ENCODE data around the gene WDCP.

GRCh38 chr2:24016853-24017703 is 30.1 kb downstream of the WDCP start:
- no peak for TF ChIP-seq RAD21 (IDR thresholded peaks at IDR 0.05; ENCODE audit: low read depth)
- no peak for TF ChIP-seq CREB1 (IDR thresholded peaks at IDR 0.05; ENCODE audit: low read depth)
- TF ChIP-seq YY1 (IDR thresholded peaks at IDR 0.05; ENCODE audit: low read depth): no peak
- no peak for TF ChIP-seq MAX (IDR thresholded peaks at IDR 0.05)
- no peak for TF ChIP-seq FOXM1 (IDR thresholded peaks at IDR 0.05; ENCODE audit: borderline replicate concordance, low read depth)

All from Ishikawa (cell line).